GM19468 (cell line): Measurements from ENCODE around the gene GNAT2.
"Not testable (repeated sequence)": the region's sequence is repeated elsewhere in the genome, so short reads cannot be mapped to it uniquely, and the experiment has no call there.

Experiments used
- ATAC-seq: cut with Tn5 transposase; IDR thresholded peaks from one replicate; pipeline ENCODE4 v1.9.1; 2021; ENCODE audit warnings: mild to moderate bottlenecking, moderate library complexity, moderate number of reproducible peaks; ENCODE audit not compliant: unreplicated experiment; ENCODE audit errors: extremely low read depth

GNAT2 gene

DNA sequence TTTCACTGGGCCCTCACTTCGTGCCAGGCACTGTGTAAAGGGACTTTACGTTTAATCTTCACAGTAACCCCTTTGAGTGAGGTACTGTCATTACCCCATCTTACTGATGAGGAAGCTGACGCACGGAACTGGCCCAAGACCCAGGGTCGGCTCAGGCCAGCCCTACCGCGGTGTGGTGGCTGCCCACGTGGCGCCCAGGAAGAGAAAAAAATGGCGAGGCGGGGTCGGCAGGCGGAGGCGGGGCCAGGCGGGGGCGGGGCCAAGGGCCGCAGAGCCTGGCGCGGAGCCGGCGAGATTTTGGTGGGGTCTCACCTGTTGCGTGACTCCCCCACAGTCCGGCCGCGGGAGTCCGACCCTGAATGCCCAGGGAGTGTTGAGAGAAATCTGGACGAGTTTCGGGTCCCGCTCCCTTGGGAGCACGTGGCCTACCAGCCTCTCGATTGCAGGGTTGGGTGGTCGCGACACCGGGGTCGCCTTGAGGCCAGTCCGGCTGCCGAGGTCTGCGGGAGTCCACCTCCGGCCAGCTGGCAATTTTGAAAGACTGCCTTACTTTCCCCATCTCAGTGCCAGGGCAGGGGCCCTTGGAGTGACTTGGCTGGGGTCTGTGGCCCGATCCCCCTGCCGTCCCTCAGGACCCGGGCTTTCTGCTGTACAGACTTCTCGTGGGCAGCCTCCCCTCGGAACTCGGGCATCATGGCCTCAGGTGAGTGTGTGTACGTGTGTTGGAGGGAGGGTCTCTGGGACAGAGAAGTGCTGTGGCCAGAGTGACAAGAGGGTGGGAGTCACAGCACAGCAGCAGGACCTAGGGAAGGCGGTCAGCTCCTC lies at the start of gene GNAT2, which contains the start of gene AMPD2:
TSS of gene GNAT2 (minus strand) at position 41 of the 825 bp plus-strand sequence. CDS start 6,746 bp downstream, outside the sequence.
TSS of gene AMPD2 (plus strand) at position 262 of the 825 bp plus-strand sequence. CDS start 1,339 bp downstream, outside the sequence.
- ATAC-seq, result no peak

DNA sequence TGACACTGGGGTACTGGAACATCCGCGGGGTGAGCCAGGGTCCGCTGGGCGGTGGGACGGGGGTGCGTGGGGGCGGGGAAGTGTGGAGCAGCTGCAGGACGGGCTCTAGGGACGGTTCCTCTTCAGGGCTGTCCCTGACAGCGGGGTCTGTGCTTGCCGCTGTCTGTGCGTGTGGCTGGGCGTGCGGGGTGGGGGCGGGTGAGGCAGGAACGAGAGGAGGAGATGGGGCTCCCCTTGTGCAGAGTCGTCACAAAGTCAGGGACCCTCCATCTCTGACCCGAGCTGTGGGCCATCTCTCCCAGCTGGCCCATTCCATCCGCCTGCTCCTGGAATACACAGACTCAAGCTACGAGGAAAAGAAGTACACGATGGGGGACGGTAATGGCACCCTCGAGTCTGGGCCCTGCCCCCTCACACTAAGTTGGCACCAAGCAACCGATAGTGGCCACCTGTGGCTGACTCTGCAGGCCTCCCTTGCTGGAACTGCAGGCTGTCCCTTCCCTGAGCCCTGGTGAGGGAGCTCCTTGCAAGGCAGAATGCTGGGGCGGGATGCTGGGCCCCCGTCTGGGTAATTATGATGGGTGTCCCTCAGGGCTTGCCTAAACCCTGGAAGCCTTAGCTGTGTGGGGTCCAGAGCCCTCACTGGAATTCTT lies 48.8 kb upstream of the GNAT2 start:
- no peak for ATAC-seq

DNA sequence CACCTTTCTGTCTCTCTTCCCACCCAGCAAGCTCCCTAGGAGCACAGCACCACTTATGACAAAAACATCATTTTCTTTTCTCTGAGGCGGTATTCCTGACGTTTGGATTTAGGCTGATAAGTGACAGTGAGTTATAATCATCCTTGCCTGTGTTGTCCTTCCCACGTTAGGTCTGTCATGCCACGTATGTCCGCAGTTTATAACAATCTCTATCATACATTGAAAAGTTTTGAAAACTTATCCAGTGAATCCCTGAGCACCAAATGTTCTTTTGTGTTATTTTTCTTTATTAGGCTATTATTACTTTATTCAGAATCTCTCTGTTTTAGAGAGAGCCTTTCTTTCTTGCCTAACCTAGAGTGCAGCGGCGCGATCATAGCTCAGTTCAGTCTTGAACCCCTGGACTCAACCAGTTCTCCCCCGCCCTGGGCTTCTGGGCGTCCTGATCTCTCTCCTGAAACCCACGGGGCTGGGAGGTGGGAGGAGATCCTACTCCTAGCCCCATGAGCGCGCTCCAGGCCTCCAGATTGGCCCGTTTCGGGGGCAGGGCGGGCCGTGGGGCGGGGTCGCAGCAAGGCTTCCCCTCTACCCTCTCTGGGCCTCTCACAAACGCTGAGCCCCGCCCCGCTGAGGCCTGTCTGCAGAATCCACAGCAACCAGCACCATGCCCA lies 48.2 kb upstream of the GNAT2 start, which contains the start of gene GSTM2:
TSS of gene GSTM2 (plus strand) at position 606 of the 671 bp plus-strand sequence. CDS start at position 665, 59 bp downstream.
- peak; percentile 75 for ATAC-seq

DNA sequence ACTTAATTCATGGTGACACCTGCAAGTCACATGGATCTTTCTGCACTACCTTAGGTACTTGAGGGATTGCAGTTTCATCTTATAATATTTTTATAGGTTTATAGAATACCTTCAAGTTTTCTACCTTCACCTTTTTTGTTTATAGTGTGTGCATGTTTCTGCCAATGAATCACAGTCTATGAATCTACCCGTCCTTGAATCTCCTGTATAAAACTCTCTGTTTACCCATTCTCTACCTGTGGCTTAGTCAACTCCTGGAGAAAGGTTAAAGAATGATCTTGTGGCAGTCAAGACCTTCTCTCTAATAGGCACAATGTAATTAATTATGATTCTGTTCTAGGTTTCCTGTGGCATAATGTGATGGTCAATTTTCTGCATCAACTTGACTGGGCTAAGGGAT lies 45.3 kb upstream of the GNAT2 start:
- no peak for ATAC-seq

DNA sequence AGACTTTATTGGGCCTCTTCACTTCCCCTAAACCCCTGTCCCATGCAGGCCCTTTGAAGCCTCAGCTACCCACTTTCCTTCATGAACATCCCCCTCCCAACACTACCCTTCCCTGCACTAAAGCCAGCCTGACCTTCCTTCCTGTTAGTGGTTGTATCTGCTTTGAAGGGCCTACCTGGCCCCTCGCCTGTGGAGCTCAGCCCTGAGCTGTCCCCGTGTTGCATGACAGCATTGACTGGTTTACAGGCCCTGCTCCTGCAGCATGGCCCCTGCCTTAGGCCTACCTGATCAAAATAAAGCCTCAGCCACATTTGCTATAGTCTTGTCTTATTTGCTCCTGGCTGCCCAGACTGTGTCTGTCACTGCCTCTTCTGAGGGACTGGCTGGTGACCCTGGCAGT lies 42.0 kb upstream of the GNAT2 start:
- ATAC-seq, result no peak

DNA sequence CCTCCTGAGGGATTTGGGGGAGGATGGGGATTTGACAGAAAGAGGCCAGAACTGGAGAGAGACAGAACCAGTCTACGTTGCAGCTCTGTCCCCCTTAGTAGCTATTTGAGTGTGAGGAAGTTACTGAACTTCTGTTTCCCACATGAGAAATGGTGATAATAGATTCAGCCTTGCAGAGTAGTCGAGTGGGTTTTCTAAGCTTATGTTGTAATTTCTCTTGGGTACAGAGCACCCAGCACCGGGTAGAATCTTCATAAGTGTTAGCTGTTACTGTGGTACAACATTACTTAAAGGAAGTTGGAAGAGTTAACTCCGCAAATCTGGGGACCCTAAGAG lies 41.2 kb upstream of the GNAT2 start:
- not testable (repeated sequence) for ATAC-seq

DNA sequence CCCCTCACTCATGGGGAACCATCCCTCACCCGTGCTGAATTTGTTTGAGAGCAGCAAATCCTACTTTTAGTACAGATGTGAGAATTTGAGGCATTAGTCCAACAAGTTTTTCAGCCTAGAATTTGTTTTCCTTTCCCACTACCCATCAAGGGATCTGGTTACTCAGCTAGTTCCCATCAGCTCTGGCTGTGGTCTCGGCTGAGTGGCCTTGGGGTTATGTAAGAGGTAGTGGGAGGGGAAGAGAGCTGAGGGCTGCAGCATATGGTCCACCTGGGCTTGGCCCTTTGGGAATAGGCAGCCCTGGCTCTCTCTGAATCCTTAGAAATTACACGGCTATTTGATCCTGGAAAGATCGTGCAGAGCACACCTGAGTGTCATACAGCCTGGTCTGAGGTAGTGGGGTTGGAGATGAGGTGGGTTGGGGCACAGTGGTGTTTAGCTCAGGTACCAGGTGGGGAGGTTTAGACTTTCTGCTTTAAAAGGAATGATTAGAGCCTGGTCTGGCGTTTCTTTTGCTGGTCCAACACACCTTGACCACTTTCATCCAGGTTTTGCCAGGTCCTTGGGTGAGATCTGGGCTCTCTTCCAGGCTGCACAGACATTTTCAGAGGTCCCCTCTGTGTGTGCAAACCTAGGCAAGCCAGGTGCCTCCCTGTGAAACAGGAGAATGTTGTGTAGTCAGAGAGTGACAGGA lies 40.7 kb upstream of the GNAT2 start:
- no peak for ATAC-seq

DNA sequence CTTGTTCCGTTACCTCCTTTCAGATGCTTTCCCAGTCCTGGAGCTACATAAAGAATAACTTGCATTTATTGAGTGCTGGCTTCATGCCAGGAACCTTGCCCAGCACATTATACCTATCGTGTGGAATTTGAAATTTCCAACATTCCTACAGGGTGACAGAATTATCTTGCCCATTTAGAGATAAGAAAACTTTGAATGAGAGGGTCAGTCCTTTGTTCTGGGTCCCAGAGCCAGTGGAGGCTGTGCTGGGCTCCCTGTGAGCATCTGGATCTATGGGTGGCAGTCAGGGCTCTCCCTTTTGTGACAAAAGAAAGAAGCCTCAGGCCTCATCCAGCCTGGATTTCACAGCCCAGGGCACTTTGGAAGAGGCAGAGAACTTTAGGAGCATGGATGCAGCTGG lies 39.7 kb upstream of the GNAT2 start:
- ATAC-seq, result no peak

DNA sequence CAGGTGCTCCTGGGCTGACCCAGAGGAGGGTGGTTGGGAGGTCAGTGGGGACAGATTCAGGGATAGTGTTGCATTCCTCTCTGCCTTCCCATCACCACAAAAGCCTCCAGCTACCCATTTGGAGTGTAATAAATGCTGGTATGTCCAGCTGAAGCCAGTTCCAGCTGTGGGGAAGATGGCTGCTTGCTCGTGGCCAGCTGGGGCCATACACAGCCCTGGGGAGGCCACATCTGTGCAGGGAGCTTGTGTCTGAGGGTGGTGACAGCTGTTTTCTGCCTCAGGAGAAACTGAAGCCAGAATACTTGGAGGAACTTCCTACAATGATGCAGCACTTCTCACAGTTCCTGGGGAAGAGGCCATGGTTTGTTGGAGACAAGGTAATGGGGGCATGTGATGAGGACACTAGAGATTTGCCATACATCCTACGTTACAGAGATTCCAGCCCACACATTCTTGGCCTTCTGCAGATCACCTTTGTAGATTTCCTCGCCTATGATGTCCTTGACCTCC lies 39.2 kb upstream of the GNAT2 start:
- no peak for ATAC-seq

DNA sequence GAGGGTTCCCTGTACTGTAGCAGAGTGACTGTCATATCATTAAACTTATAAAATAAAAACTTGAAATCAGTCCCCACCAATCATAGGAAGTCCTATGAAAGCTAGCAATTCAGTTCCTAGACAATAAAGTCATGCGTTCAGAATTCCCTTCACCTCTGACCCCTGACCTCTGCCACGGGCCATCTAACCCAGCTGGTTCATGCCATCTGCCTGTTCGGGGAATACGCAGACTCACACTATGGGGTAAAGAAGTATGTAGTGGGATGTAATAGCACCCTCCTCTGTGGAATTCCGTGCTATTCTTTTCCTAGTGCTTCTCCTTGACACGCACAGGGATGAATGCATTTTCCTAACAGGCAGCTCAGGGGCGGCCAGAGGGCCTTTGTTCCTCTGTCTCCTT lies 38.6 kb upstream of the GNAT2 start:
- ATAC-seq, result no peak

DNA sequence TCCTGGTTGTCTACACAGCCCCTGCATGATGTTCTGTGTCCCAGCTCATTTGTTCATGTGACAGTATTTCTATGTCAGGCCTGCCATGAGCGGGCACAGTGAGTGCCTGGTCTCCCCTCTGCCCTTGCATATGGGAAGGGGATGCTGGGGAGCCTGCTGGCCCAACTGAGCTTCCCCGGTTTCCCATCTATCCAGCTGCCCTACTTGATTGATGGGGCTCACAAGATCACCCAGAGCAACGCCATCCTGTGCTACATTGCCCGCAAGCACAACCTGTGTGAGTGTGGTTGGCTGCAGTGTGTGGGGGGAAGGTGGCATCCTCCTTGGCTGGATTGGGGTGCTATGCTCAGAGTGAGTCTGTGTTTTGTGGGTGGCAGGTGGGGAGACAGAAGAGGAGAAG lies 38.0 kb upstream of the GNAT2 start:
- no peak for ATAC-seq

DNA sequence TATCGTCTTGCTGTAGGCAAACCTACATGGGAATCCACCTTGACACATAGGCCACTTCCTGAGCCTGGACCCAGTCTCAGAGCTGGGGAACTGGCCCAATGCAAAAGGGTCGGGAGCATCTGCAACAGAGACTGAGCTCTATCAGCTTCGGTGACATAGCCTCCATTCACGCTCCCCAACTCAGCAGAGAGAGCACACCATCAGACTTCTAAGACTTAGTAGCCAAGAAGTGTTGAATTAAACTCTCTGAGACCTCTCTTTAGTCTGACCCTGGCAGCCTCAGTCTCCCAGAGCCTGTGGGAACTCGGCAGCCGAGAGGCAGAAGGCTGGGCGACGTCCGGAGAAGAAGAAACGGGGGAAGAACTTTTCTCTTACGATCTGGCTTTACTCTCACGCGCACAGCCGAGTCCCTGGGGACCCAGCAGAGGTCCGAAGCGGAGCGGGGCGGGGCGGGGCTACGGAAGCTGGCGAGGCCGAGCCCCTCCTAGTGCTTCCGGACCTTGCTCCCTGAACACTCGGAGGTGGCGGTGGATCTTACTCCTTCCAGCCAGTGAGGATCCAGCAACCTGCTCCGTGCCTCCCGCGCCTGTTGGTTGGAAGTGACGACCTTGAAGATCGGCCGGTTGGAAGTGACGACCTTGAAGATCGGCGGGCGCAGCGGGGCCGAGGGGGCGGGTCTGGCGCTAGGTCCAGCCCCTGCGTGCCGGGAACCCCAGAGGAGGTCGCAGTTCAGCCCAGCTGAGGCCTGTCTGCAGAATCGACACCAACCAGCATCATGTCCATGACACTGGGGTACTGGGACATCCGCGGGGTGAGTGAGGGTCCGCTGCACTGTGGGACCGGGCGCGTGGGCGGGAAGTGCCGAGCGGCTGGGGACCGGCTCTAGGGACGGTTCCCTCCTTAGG lies 36.5 kb upstream of the GNAT2 start, which contains the start of gene GSTM4:
TSS of gene GSTM4 (plus strand) at position 485 of the 905 bp plus-strand sequence. CDS start at position 776, 291 bp downstream.
- peak; percentile 67 for ATAC-seq

DNA sequence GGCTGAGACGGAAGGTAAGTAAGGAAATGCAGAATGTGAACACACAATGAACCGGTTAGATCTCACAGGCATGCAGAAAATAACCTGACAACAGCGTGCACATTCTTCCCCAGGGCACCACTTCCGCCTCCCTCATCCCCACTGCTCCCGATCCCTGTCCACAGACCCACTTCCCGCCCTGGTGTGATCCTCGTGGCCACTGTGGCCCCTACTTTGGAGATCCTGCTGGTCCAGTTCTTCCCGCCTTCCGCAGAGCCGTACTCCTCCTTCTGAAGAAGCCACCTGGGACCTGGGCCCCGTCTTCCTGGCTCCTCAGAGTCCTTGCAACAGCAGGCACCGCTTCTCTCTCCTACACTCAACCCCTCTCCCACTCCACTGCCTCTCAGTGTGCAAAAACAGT lies 35.1 kb upstream of the GNAT2 start:
- ATAC-seq, result no peak

DNA sequence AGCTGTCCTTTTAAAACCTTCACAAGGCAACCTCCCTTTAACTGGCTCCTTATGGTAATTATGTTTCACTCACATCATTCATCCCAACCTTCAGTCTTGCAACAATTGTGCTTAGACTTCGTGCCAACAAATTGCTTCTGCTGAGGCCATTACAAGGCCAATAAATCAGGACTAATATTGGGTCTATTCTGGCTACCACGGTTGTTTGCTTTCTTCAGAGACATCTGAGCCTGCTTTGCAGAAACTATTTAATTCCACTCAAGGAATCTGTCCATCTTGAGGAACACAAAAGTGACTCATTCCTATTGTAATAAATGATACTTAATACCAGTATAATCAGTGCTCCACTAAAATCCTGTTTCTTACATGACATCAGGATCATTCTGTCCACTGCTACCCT lies 33.9 kb upstream of the GNAT2 start:
- no peak for ATAC-seq

DNA sequence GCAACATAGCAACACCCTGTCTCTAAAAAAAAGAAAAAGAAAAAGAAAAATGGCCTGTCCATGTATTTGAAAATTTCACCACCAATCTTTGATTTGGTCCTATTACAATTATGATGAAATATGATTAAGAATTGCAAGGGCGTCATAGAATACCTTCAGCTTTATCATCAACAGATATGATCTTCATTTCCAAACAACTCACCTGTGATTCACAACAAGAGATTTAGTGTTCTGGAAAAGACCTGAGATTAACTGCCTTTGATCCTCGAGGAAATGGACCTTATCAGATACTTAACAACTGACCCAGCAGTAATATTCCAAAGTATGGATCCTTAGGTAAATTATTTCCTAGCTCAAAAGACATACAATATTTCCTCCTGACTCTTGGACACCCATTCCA lies 33.0 kb upstream of the GNAT2 start:
- ATAC-seq, result no peak

DNA sequence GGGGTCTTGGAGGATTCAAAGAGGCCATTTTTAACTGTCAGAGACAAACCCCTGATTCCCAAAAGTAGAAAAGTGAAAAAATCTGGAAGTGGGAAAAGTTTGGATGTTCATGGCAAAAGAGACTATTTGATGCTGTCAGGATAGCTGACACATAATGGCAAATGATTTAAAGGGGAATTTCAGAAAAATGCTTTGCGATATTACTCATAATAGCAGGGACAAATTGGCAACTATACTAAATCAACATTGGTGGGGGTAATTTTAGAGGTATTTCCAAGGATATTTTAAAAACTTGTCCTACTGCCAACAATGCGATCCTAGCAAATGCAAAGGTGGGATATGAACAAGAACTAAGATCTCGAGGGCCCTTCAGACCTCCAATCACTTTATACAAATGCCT lies 31.2 kb upstream of the GNAT2 start:
- ATAC-seq, result no peak

DNA sequence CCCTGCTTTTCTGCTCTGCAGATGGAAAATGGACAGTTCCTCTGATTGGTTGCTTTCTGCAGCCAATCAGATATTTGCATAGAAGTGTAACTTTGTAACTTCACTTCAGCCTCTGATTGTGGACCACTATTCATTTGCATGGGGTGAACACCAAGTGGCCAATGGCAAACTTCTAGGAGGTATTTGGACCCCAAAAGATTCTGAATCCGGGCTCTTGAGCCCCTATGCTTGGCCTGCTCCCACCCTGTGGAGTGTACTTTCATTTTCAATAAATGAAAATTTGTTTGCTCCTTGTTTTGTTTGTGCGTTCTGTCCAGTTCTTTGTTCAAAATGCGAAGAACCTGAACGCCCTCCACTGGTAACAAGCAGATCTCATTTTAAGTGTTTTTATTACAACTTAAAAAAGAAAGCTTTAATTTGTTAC lies 30.1 kb upstream of the GNAT2 start:
- no peak for ATAC-seq

DNA sequence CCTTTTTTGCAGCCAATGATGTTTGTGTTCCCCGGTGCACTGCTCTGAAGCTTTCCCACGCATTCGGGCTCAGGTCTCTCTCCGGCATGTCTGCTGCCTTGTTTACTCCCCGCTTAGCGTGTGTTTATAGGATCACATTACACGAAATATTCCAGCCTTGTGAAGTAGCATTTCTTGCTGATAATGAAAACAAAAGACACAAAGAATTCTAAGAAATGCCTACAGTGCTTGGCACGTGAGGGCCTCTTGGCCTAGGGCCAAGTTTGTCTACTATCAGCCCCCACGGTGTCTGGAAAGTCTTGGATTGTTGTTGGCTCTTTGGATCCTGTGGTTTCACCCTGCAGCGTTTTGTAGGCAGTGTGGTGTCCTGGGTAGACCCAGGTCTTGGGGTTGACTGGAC lies 25.3 kb upstream of the GNAT2 start:
- ATAC-seq, result no peak
